Suppressor macrophage treated with lipopolysaccharide for 1 hour (primary cell): Measurements from ENCODE around the gene SMPD3.
A peak's percentile ranks its signal among the peaks of the same experiment; 100 is the strongest.

Source experiments
- DNase-seq, 3 donors: peaks; one replicate each; pipeline ENCODE4 v3.0.0-alpha.2; 2020 to 2022

Gene SMPD3

DNA sequence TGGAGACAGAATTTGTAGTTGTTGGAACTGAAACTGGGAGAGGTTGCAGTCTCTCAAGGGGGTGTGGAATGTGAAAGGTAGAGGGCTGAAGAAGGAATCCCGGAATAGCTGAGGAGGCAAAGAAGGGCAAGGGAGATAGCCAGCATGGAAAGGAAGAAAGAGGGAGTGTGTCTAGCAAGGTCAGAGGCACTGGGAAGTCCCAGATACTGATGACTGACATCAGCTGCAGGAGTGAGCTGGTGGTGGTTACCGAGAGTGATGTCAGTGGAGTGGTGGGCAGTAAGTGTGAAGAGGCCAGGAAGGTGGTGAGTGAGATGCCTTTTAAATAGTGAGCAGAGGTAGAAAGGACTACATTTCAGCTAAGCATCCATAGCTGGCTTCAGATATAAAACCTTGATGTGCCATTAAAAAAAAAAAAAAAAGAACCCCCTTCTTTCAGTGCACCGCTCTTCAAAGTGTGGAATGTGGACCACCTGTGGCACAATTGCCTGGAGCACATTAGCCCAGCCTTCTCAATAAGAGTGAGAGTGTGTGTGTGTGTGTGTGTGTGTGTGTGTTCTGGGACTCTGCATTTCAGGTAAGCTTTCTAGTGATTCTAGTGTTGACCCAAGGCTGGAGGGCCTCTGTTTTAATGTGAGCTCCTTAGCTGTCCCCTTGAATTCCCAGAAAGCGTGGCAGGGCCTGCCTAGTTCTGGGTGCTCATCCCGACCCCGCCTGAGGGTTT is 129.0 kb downstream of the SMPD3 start:
- peak; percentile 26 to 55 (median 45) for DNase-seq

DNA sequence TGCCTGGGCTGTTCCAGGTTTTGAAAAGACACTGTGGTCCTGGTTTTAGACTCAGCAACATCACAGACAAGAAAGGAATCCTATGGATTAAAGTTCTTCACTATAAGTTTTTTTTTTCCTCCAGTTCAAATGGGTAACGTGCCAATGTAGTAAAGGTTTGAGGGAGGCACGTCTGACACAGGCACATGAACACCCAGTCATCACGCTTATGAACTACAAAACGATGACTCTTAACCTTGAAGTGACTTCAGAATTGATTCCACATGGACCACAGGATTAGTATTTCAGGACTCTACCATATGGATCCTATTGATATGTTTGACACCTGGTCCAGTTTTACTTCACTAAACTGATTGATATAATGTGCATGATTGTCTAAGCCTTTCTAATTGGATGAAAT is 135.2 kb downstream of the SMPD3 start:
- DNase-seq = no peak

DNA sequence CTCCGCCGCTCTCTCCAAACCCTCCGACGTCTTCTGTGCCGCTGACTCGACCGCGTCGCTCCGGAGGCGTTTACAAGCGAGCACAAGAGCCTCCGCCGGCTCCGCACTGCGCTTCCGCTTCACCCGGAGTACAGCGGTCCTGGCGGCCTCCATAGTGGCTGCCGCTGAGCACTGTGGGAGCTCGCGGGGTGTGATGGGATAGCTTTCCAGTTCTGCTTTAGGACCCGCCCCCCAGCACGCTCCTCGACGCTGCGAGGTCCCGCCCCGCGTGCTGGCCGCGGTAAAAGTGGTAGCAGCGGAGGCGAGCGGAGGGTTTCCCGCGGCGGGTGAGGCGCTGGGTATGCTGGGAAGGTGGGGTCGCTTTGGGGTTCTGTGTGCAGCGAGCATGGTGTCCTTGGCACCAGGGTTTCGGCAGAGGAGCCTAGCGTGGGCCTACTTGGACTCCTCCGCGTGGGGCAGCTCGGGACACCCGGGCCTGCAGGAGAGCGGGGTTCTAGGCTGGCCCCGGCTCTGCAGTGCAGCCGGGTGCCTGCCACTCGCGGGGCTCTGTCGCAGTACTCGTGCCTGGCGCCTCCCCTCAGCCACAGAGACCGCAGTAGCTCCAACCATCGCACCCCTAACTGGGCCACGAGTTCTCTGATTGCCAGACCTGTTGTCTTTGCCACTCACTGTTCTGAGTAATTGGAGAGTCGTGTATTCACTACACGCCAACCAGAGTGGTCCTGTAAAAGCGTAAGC is 137.4 kb downstream of the SMPD3 start, which contains the start of the genes PRMT7 and SLC7A6OS:
Gene PRMT7, plus strand, starts transcription at position 246 of the 738 bp plus-strand sequence. CDS start 4,961 bp downstream, outside the sequence.
Gene SLC7A6OS, minus strand, starts transcription at position 173 of the 738 bp plus-strand sequence. Its CDS starts 20 bp downstream, at position 153.
- DNase-seq = peak; percentile 93 to 96 (median 95)

GRCh38 chr16:68310437-68310773 is 137.9 kb downstream of the SMPD3 start:
- peak in 1 of 3 donors; percentile 63 for DNase-seq

DNA sequence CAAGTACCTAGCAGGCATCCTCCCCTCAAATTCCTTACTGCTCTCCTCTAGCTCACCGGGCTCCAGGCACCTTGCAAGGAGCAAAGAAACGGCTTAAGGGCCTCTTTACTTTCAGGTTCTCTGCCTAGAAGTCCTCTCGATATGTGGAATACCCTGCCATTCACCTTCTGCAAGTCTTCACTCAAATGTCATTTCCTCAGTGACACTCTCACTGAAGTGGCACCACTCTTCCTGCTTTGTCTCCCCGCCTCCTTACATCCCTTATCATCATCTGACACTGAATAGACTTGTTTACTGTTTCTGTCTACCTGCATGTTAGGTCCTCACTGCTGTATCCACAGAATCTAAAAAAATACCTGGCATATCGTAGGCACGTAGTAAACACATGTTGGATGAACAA is 138.5 kb downstream of the SMPD3 start:
- DNase-seq = peak in 1 of 3 donors; percentile 14
